ENCODE data around the gene CYB5D1. TPM values are rescaled to one million over a fixed set of nuclear protein-coding genes. Genes with fewer than 3 reads are reported as not detected.

CYB5D1 gene
- total and polyA plus RNA-seq, 2 experiments from 2014 or later = 12.2 to 14.1 TPM

DNA sequence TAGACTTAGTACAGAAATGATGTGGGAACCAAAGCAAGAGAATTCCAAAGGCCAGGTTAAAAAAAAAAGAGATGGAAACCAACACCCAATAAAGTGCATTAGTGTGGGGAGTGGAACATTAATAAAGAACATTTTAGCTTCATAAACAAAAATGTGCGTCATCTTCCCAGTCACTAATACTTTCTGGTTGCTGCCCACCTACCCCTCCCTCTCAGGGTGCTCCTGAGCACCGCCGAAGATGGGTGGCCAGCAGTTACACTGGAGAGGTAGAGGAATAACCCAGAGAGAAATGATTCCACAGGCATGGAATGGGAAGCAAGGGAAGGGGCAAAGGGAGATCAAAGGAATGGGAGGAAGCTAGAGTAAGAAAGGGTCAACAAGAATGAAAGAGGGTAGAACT is 24.8 kb downstream of the CYB5D1 start:
- no peak overlapping the region for H2AFZ ChIP-seq
- H3K4me3 ChIP-seq = peak overlapping the region; percentile 8
- 55% methylated on average over 3 of the region's 3 CpGs for WGBS (ENCODE audit: low lambda C conversion rate, missing lambda C conversion rate)
- peak overlapping the region; percentile 73 for H3K4me2 ChIP-seq
- peak overlapping the region; percentile 97 for H3K27ac ChIP-seq
- H3K9me2 ChIP-seq (replicated peaks; ENCODE audit: insufficient read depth) = no peaks in the 10 kb centered on the region
- H4K20me1 ChIP-seq (ENCODE audit: insufficient read depth, poor library complexity, severe bottlenecking) = no peaks in the 10 kb centered on the region
- H3K27me3 ChIP-seq = no peaks in the 10 kb centered on the region
- peaks cover 34% of the 10 kb centered on the region for H3K4me1 ChIP-seq (ENCODE audit: insufficient read depth)
- peak; percentile 28 for DNase-seq (ENCODE audit: low spot score)
- H3K79me2 ChIP-seq = peaks cover 35% of the 10 kb centered on the region
- TF ChIP-seq CTCF (IDR thresholded peaks at IDR 0.05; ENCODE audit: poor library complexity) (no peak), EZH2phosphoT487 (IDR thresholded peaks at IDR 0.05; ENCODE audit: low read depth, severe bottlenecking, unreplicated experiment) (no peak), EZH2 (IDR thresholded peaks at IDR 0.05; ENCODE audit: borderline replicate concordance) (no peak)
- no peaks in the 10 kb centered on the region for H3K9me3 ChIP-seq (ENCODE audit: low read depth)
- H3K36me3 ChIP-seq (replicated peaks; ENCODE audit: insufficient read depth, low read depth) = no peaks in the 10 kb centered on the region

DNA sequence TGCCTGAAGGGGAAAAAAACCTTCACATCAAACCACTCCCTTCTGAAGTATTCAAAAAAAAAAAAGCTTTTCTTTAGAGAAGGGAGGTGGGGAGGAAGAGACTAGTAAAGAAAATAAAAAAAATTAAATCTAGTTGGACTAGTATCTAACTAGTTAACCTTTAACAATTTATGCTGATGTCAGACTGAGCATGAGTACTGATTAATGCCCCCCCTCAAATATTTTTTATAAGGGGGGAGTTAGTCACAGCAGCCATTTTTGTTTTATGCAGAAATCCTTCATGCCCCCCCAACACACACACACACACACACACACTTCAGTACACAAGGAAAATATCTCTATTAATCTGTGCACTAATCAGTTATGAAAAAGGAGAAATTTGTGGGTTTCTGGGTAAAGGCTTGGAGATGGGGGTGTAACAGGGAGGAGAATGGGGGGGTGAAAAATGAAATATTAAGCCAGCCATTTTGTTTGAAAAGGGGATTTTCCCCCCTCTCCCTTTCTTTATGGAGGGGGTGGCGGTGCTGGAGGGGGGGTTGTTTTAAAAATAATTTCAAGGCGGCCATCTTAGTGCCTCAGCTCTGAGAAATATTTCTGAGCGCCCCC is 26.1 kb downstream of the CYB5D1 start:
- H2AFZ ChIP-seq = no peak overlapping the region
- no peaks in the 10 kb centered on the region for H3K9me2 ChIP-seq (replicated peaks; ENCODE audit: insufficient read depth)
- 10% methylated on average over 3 of the region's 3 CpGs for WGBS (ENCODE audit: low lambda C conversion rate, missing lambda C conversion rate)
- peak overlapping the region; percentile 97 for H3K27ac ChIP-seq
- TF ChIP-seq EZH2 (IDR thresholded peaks at IDR 0.05; ENCODE audit: borderline replicate concordance) (no peak), CTCF (IDR thresholded peaks at IDR 0.05; ENCODE audit: poor library complexity) (no peak), EZH2phosphoT487 (IDR thresholded peaks at IDR 0.05; ENCODE audit: low read depth, severe bottlenecking, unreplicated experiment) (no peak)
- H3K4me3 ChIP-seq = peak overlapping the region; percentile 8
- H3K79me2 ChIP-seq = peaks cover 38% of the 10 kb centered on the region
- no peaks in the 10 kb centered on the region for H3K9me3 ChIP-seq (ENCODE audit: low read depth)
- H3K27me3 ChIP-seq = no peaks in the 10 kb centered on the region
- peak; percentile 52 for DNase-seq (ENCODE audit: low spot score)
- no peaks in the 10 kb centered on the region for H4K20me1 ChIP-seq (ENCODE audit: insufficient read depth, poor library complexity, severe bottlenecking)
- peaks cover 44% of the 10 kb centered on the region for H3K4me1 ChIP-seq (ENCODE audit: insufficient read depth)
- no peaks in the 10 kb centered on the region for H3K36me3 ChIP-seq (replicated peaks; ENCODE audit: insufficient read depth, low read depth)
- H3K4me2 ChIP-seq = peak overlapping the region; percentile 73

DNA sequence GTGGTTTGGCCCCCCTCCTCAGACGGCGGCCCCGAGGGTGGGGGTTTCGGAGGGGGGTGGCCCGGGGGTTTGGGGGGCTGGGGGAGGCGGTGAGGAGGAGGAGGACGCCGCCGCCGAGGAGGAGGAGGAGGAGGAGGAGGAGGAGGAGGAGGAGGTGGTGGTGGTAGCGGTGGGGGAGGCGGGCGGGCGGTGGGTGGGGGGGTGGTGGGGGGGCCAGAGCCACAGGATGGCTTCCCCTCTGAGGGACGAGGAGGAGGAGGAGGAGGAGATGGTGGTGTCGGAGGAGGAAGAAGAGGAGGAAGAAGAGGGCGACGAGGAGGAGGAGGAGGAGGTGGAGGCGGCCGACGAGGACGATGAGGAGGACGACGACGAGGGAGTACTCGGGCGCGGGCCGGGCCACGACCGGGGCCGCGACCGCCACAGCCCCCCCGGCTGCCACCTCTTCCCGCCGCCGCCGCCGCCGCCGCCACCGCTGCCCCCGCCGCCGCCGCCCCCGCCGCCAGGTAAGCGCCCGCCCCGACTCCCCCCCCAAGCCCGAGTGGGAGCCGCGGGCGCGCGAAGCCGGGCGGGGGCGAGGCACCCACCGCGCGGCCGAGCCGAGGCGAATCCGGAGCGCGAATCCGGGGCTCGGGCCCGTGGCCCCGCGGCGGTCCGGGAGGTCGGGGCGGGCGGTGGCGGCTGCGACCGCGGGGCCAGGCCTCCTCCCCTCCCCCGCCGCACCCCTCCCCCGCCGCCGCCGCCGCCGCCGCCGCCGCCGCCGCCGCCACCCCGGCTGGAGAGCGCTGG is 27.0 kb downstream of the CYB5D1 start:
- Histone ChIP-seq H3K27me3 (no peaks in the 10 kb centered on the region), H3K36me3 (replicated peaks; ENCODE audit: insufficient read depth, low read depth) (no peaks in the 10 kb centered on the region), H3K4me2 (peak overlapping the region; percentile 96), H3K27ac (peak overlapping the region; percentile 97), H3K9me3 (ENCODE audit: low read depth) (no peaks in the 10 kb centered on the region), H2AFZ (no peak overlapping the region), H3K4me1 (ENCODE audit: insufficient read depth) (peaks cover 53% of the 10 kb centered on the region), H3K4me3 (peak overlapping the region; percentile 75), H3K79me2 (peaks cover 37% of the 10 kb centered on the region), H3K9me2 (replicated peaks; ENCODE audit: insufficient read depth) (no peaks in the 10 kb centered on the region), H4K20me1 (ENCODE audit: insufficient read depth, poor library complexity, severe bottlenecking) (peaks cover 1% of the 10 kb centered on the region)
- peak; percentile 32 for DNase-seq (ENCODE audit: low spot score)
- TF ChIP-seq EZH2 (IDR thresholded peaks at IDR 0.05; ENCODE audit: borderline replicate concordance) = no peak
- TF ChIP-seq CTCF (IDR thresholded peaks at IDR 0.05; ENCODE audit: poor library complexity) = no peak
- TF ChIP-seq EZH2phosphoT487 (IDR thresholded peaks at IDR 0.05; ENCODE audit: low read depth, severe bottlenecking, unreplicated experiment) = no peak
- 0% methylated on average over 4 of the region's 100 CpGs for WGBS (ENCODE audit: low lambda C conversion rate, missing lambda C conversion rate)
